NCI-H2171 (cell line): ENCODE data around the gene PFDN4.

ENCODE experiments used
- DNase-seq: peaks from one replicate; lab custom pipeline; 2025; lab: John Stamatoyannopoulos, UW

The PFDN4 gene

DNA sequence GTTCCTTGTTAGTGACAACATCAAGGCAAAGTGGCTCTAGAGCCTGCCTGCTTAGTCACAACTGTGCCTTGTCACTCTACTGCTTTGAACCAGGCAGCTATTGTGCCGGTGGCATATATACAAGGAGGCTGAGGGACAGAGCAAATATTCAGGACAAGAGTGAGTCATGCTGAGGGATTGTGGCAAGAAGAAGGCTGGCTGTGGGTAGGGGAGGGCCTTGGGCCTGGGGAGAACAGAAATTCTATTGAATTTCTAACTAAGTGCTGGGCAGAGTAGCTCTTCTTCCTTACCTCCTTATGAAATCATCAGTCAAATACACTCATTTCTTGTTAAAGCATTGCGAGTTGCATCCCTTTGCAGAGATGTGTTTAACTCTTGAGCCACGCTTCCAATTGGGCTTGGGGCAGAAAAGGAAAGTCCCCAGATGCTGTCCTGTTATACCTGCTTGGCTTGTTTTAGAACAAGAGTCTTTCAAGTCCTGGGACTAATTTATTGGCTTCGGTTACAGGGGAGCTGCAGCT is 59.7 kb downstream of the PFDN4 start:
- DNase-seq, result no peak

GRCh38 chr20:54268941-54269340 is 61.1 kb downstream of the PFDN4 start:
- no peak for DNase-seq
